ENCODE results near the gene NCBP3.

Gene NCBP3

GRCh38 chr17:3754458-3755334, 91.3 kb downstream of the NCBP3 start:
- no peak for DNase-seq (ENCODE audit: low spot score)

DNA sequence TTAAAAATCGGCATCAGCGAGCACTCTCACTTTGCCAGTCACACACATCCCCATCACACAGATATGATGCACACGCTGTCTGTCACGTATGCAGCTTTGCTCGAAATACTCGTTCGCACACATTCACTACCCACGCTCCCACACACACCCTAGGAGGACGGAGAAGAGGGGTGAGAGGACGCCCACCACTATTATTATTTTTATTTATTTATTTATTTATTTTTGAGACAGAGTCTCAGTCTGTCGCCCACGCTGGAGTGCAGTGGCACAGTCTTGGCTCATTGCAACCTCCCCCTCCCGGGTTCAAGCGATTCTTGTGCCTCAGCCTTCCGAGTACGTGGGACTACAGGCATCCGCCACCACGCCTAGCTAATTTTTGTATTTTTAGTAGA, 92.0 kb downstream of the NCBP3 start:
- DNase-seq (ENCODE audit: low spot score) = no peak

GRCh38 chr17:3753624-3754023, 92.4 kb downstream of the NCBP3 start:
- no peak for DNase-seq (ENCODE audit: low spot score)
